MM.1S (cell line): Measurements from ENCODE around the gene CLEC2A.

Experiments used
- DNase-seq: peaks from one replicate; pipeline ENCODE4 v3.0.0-alpha.2; 2015
- H2AFZ ChIP-seq: fragments of 300-600 bp; sonication (generic); 2 replicates; pipeline ENCODE4 v1.6.0; 2016; ENCODE audit warnings: antibody characterized with exemption, low read length
- H3F3A ChIP-seq: fragments of 300-600 bp; sonication (generic); 2 replicates; pipeline ENCODE4 v1.6.1; 2016; ENCODE audit warnings: mild to moderate bottlenecking, antibody characterized with exemption, low read length, moderate library complexity, mixed read lengths; ENCODE audit not compliant: insufficient read depth
- H3K27ac ChIP-seq: fragments of 300-600 bp; sonication (generic); 2 replicates; pipeline ENCODE4 v1.5.1; 2016; ENCODE audit warnings: mild to moderate bottlenecking, low read length
- H3K27me3 ChIP-seq: fragments of 300-600 bp; sonication (generic); replicated peaks from 2 replicates; pipeline ENCODE4 v1.6.0; 2016; ENCODE audit warnings: low read length; ENCODE audit not compliant: insufficient read depth
- H3K36me3 ChIP-seq: fragments of 300-600 bp; sonication (generic); replicated peaks from 2 replicates; pipeline ENCODE4 v1.6.1; 2016; ENCODE audit warnings: mild to moderate bottlenecking, low read length, mixed read lengths; ENCODE audit not compliant: insufficient read depth
- H3K4me1 ChIP-seq: fragments of 300-600 bp; sonication (generic); 2 replicates; pipeline ENCODE4 v1.6.1; 2016; ENCODE audit warnings: low read length, mixed read lengths
- H3K4me2 ChIP-seq: fragments of 300-600 bp; sonication (generic); 2 replicates; pipeline ENCODE4 v1.6.0; 2016; ENCODE audit warnings: low read depth, low read length
- H3K4me3 ChIP-seq: fragments of 300-600 bp; sonication (generic); 2 replicates; pipeline ENCODE4 v1.5.1; 2016; ENCODE audit warnings: low read length, mixed read lengths
- H3K79me2 ChIP-seq: fragments of 300-600 bp; sonication (generic); 2 replicates; pipeline ENCODE4 v1.6.1; 2016; ENCODE audit warnings: mixed run types, low read length, mixed read lengths
- H3K9ac ChIP-seq: fragments of 300-600 bp; sonication (generic); 2 replicates; pipeline ENCODE4 v1.6.1; 2016; ENCODE audit warnings: low read length, mixed read lengths
- H3K9me2 ChIP-seq: fragments of 300-600 bp; sonication (generic); replicated peaks from 2 replicates; pipeline ENCODE4 v1.6.1; 2016; ENCODE audit warnings: mild to moderate bottlenecking, low read length, mixed read lengths; ENCODE audit not compliant: insufficient read depth
- H3K9me3 ChIP-seq: fragments of 300-600 bp; sonication (generic); replicated peaks from 2 replicates; pipeline ENCODE4 v1.6.1; 2016; ENCODE audit warnings: mild to moderate bottlenecking, low read length, mixed read lengths; ENCODE audit not compliant: insufficient read depth
- H4K20me1 ChIP-seq: fragments of 300-600 bp; sonication (generic); 2 replicates; pipeline ENCODE4 v1.6.1; 2016; ENCODE audit warnings: mild to moderate bottlenecking, low read length, moderate library complexity, mixed read lengths; ENCODE audit not compliant: insufficient read depth
- EZH2 ChIP-seq: fragments of 300-600 bp; sonication (generic); optimal IDR thresholded peaks from 2 replicates; pipeline ENCODE3; 2017; ENCODE audit warnings: low read depth, mild to moderate bottlenecking, antibody characterized with exemption, low read length, mixed read lengths
- EZH2phosphoT487 ChIP-seq: fragments of 300-600 bp; sonication (generic); IDR thresholded peaks from 2 replicates; pipeline ENCODE4 v1.6.1; 2018; ENCODE audit warnings: antibody characterized with exemption, low read length
- TF ChIP-seq, protein P1 (sequence below): fragments of 300-600 bp; sonication (generic); IDR thresholded peaks from 2 replicates; pipeline ENCODE4 v1.5.1; 2016; ENCODE audit warnings: antibody characterized with exemption, low read length, mixed read lengths

Gene CLEC2A

GRCh38 chr12:9969673-9970072 is 37.5 kb upstream of the CLEC2A start:
- no peaks in the 10 kb centered on the region for H3K27me3 ChIP-seq
- no peak for DNase-seq
- no peaks in the 10 kb centered on the region for H3F3A ChIP-seq
- no peaks in the 10 kb centered on the region for H3K36me3 ChIP-seq
- H3K9ac ChIP-seq: no peak overlapping the region
- H2AFZ ChIP-seq: no peak overlapping the region
- H3K4me3 ChIP-seq: no peak overlapping the region
- no peaks in the 10 kb centered on the region for H4K20me1 ChIP-seq
- no peaks in the 10 kb centered on the region for H3K9me3 ChIP-seq
- H3K79me2 ChIP-seq: no peaks in the 10 kb centered on the region
- TF ChIP-seq, protein P1, sequence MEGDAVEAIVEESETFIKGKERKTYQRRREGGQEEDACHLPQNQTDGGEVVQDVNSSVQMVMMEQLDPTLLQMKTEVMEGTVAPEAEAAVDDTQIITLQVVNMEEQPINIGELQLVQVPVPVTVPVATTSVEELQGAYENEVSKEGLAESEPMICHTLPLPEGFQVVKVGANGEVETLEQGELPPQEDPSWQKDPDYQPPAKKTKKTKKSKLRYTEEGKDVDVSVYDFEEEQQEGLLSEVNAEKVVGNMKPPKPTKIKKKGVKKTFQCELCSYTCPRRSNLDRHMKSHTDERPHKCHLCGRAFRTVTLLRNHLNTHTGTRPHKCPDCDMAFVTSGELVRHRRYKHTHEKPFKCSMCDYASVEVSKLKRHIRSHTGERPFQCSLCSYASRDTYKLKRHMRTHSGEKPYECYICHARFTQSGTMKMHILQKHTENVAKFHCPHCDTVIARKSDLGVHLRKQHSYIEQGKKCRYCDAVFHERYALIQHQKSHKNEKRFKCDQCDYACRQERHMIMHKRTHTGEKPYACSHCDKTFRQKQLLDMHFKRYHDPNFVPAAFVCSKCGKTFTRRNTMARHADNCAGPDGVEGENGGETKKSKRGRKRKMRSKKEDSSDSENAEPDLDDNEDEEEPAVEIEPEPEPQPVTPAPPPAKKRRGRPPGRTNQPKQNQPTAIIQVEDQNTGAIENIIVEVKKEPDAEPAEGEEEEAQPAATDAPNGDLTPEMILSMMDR: no peak
- TF ChIP-seq EZH2phosphoT487: no peak
- no peak for TF ChIP-seq EZH2
- no peak overlapping the region for H3K27ac ChIP-seq
- H3K4me1 ChIP-seq: no peaks in the 10 kb centered on the region
- no peak overlapping the region for H3K4me2 ChIP-seq
- no peaks in the 10 kb centered on the region for H3K9me2 ChIP-seq

GRCh38 chr12:9961901-9962300 is 29.7 kb upstream of the CLEC2A start:
- Histone ChIP-seq H3K9me3 (no peaks in the 10 kb centered on the region), H3K79me2 (no peaks in the 10 kb centered on the region), H3K27ac (no peak overlapping the region), H3F3A (peaks cover 13% of the 10 kb centered on the region), H3K4me3 (no peak overlapping the region), H3K9me2 (no peaks in the 10 kb centered on the region), H2AFZ (no peak overlapping the region), H3K4me1 (peaks cover 24% of the 10 kb centered on the region), H3K27me3 (no peaks in the 10 kb centered on the region), H3K9ac (no peak overlapping the region), H3K4me2 (no peak overlapping the region), H4K20me1 (no peaks in the 10 kb centered on the region), H3K36me3 (no peaks in the 10 kb centered on the region)
- TF ChIP-seq, protein P1: no peak
- TF ChIP-seq EZH2 (no peak), EZH2phosphoT487 (no peak)
- no peak for DNase-seq

DNA sequence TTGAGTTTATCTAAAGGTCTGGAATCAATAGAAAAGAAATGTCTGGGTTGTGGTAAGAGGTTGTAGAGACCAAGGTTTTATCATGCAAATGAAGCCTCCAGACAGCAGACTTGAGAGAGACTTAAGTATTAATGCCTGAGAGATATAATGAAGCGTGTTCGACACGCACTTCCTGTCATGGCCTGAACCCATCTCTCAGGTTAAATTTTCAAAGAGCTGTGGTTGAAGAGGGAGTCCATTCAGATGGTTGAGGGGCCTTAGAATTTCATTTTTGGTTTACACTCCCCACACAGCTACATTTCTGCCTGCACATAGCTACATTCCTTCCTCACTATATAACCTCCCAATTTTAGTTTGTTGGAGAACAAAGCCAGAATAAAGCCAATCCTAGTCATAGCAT is 28.9 kb upstream of the CLEC2A start:
- no peaks in the 10 kb centered on the region for H3K9me3 ChIP-seq
- H3K4me3 ChIP-seq: no peak overlapping the region
- no peaks in the 10 kb centered on the region for H4K20me1 ChIP-seq
- no peak overlapping the region for H3K9ac ChIP-seq
- no peaks in the 10 kb centered on the region for H3K27me3 ChIP-seq
- peak overlapping the region; percentile 19; the same call in 1 of the 2 replicates for H3K4me2 ChIP-seq
- H3K27ac ChIP-seq: no peak overlapping the region
- peaks cover 24% of the 10 kb centered on the region for H3K4me1 ChIP-seq
- no peaks in the 10 kb centered on the region for H3K36me3 ChIP-seq
- H3F3A ChIP-seq: peaks cover 13% of the 10 kb centered on the region
- H3K79me2 ChIP-seq: no peaks in the 10 kb centered on the region
- H3K9me2 ChIP-seq: no peaks in the 10 kb centered on the region
- no peak for DNase-seq
- no peak overlapping the region for H2AFZ ChIP-seq
- TF ChIP-seq, protein P1: no peak
- no peak for TF ChIP-seq EZH2
- TF ChIP-seq EZH2phosphoT487: no peak
